ENCODE data around the gene RCAN2.

DNA sequence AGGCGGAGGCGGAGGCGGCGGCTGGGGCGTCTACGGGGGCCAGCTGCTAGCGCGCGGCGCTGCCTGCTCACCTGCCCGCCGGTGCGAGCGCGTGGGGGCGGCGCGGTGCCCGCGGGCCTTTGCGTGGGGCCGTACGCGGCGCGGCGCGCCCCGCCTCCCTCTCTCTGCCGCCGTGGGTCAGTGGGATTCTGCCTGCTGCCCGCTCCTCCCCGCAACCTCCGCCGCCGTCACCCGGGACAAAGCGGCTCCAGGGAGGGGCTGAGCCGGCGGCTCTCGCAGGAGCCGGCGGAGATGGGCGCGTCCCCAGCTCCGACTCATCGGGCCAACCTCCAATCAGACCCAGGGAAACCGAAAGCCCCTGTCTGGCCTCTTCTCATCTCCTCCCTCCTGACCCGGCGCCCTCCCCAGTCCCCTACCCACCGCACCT lies at the start of gene RCAN2:
- TF ChIP-seq TAF1 (IDR thresholded peaks at IDR 0.05; ENCODE audit: borderline replicate concordance, low read depth, low read length) (no peak), POLR2AphosphoS5 (IDR thresholded peaks at IDR 0.05; ENCODE audit: low read depth, low read length) (no peak), POLR2A (IDR thresholded peaks at IDR 0.05; ENCODE audit: low read depth, low read length) (no peak)

All from GM12892 (cell line).